Measurements from ENCODE around the gene TMEM187. TPM values are rescaled to one million over a fixed set of nuclear protein-coding genes. Genes with fewer than 3 reads are reported as not detected.

Gene TMEM187
- total and polyA plus RNA-seq, 2 donors (not counting 3 experiments of a cell fraction or from before 2014, with no cell fraction given) = 2.6 to 15.7 TPM

- CTCF ChIA-PET = interaction anchor here (0.5 to 3.5 kb wide), 6 partner anchors 19 to 296 kb away, joined by 3 to 14 read pairs (median 4); no protein-coding TSS in a partner anchor
- no TSS peak for BruUV-seq (replicated peaks)
- peaks cover 28% of the 10 kb centered on the region for H3K79me2 ChIP-seq (ENCODE audit: control insufficient read depth, insufficient read depth, low read length)
- dilution Hi-C loops (cut with MboI; ENCODE audit: extremely low pct_ligation_motif_present, low sequenced_read_pairs) = no loop called here
- FAIRE-seq (peak; percentile 33), DNase-seq (ENCODE audit: low read depth, low spot score) (no peak)
- no peak for TF ChIP-seq POLR2A (IDR thresholded peaks at IDR 0.05; ENCODE audit: low read depth, low read length)
- no peak for TF ChIP-seq MYC (IDR thresholded peaks at IDR 0.05; ENCODE audit: low read depth, low read length)
- TF ChIP-seq FOS (IDR thresholded peaks at IDR 0.05; ENCODE audit: borderline replicate concordance, insufficient read depth, low read length) = no peak
- no peak for TF ChIP-seq EZH2 (IDR thresholded peaks at IDR 0.05; ENCODE audit: borderline replicate concordance, low read depth, low read length, severe bottlenecking)
- TF ChIP-seq GATA2 (IDR thresholded peaks at IDR 0.05; ENCODE audit: insufficient read depth, insufficient read length, low read depth, low read length) = no peak
- TF ChIP-seq CTCF (IDR thresholded peaks at IDR 0.05; ENCODE audit: extremely low read depth in 1 of 2, insufficient read depth in 1 of 2, low read depth in 1 of 2, low read length in 2 of 2) = no peak
- no peak for TF ChIP-seq JUN (IDR thresholded peaks at IDR 0.05; ENCODE audit: borderline replicate concordance, insufficient read depth, insufficient read length, low read depth)
- peak overlapping the region; percentile 90 for H3K27ac ChIP-seq (ENCODE audit: insufficient read depth, low read depth, low read length)
- peak overlapping the region; percentile 67 for H3K9ac ChIP-seq (replicated peaks; ENCODE audit: extremely low read depth, insufficient read depth, low read length)
- H4K20me1 ChIP-seq (replicated peaks; ENCODE audit: control insufficient read depth, extremely low read depth, insufficient read depth, low read length) = no peaks in the 10 kb centered on the region
- H3K4me3 ChIP-seq (replicated peaks in 1 of 3; ENCODE audit: insufficient read depth in 1 of 3, low read depth in 1 of 3, low read length in 3 of 3) = peak overlapping the region in 2 of 3 experiments; percentile 11 to 34
- peaks cover 0 to 15% of the 10 kb centered on the region in 2 experiments for H3K36me3 ChIP-seq (ENCODE audit: control insufficient read depth in 2 of 2, extremely low read depth in 1 of 2, insufficient read depth in 2 of 2, low read length in 2 of 2)
- intact Hi-C loops (cut with micrococcal nuclease) = loop anchor here (2.0 kb wide), 1 partner anchor 76 kb away; the partner anchor contains the start of gene MECP2
- no peaks in the 10 kb centered on the region for H3K9me3 ChIP-seq (replicated peaks; ENCODE audit: control insufficient read depth, insufficient read depth, low read length)
- no peaks in the 10 kb centered on the region for H3K9me1 ChIP-seq (replicated peaks; ENCODE audit: control insufficient read depth, extremely low read depth, insufficient read depth, low read length)
- H3K4me2 ChIP-seq (ENCODE audit: insufficient read depth, low read length) = peak overlapping the region; percentile 64
- H3K27me3 ChIP-seq (ENCODE audit: control insufficient read depth in 2 of 2, insufficient read depth in 2 of 2, low read length in 2 of 2) = no peaks in the 10 kb centered on the region
- peaks cover 25% of the 10 kb centered on the region for H3K4me1 ChIP-seq (ENCODE audit: control insufficient read depth, extremely low read depth, insufficient read depth, low read length)
- no peak overlapping the region for H2AFZ ChIP-seq (ENCODE audit: low read depth, low read length)
- POLR2A ChIA-PET = no interaction called here
Measured at GRCh38 chrX:154020536-154021115, 48.1 kb downstream of the TMEM187 start.

Measured in endothelial cell of umbilical vein (primary cell).